GM12892 (cell line): ENCODE measurements around the gene PPP3R2.

Experiments used
- POLR2A ChIP-seq: IDR thresholded peaks from 2 replicates; pipeline ENCODE4 v1.6.1; 2011; ENCODE audit warnings: low read depth, low read length, control low read depth
- POLR2AphosphoS5 ChIP-seq: IDR thresholded peaks from 2 replicates; pipeline ENCODE4 v1.6.1; 2011; ENCODE audit warnings: low read depth, low read length, control low read depth

DNA sequence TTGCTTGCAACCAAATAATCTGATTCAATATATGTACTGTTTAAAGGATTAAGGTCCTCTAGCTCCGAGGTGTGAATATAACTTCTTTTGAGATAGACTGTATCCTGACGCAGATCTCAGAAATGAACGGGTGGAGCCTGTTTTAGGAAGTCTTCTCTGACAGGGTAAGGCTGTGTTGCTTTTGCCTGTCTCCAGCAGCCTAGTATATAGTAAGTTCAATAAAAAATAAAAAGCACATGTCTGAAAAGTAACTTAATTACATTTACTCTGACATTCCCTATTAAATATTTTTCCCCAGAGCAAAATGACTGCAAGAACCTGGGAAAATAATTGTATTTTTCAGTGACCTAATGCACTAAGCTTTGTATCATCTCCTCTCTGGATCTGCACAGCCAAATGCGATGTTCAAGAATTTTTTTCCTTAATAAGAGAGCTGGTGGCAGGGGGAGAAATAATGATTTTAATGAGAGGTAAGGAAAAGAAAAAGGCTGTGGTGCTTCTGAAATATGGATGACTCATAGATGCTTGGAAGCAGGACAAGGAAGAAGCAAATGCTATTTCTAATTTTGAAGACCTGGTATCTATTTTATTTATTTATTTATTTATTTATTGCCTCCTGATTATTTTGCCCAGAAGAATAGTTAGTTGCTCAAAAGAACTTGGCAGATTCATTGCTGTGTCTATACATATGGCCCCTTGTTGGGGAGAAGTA lies 7.3 kb downstream of the PPP3R2 start:
- no peak for TF ChIP-seq POLR2A
- no peak for TF ChIP-seq POLR2AphosphoS5
